Measurements from ENCODE around the gene SLX4.

DNA sequence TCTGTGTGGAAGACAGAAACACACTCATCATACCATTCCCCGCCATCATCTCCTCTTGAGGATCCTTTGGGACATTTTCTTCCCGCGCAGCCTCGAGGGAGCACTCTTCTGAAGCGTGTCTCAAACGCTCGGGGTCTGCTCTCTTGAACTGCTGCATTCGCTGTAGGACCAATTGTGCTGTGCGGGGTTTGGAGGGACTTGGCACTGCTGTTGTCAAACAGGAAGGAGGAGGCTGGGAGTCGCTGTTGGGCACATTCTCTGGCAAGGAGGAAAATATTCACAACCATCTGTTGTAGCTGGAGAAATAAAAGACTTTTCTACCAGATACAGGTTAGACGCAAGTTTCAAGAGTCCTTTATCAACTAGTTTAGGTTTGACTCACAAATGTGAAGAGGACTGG is 5.0 kb downstream of the SLX4 start:
- TF ChIP-seq, protein P1, sequence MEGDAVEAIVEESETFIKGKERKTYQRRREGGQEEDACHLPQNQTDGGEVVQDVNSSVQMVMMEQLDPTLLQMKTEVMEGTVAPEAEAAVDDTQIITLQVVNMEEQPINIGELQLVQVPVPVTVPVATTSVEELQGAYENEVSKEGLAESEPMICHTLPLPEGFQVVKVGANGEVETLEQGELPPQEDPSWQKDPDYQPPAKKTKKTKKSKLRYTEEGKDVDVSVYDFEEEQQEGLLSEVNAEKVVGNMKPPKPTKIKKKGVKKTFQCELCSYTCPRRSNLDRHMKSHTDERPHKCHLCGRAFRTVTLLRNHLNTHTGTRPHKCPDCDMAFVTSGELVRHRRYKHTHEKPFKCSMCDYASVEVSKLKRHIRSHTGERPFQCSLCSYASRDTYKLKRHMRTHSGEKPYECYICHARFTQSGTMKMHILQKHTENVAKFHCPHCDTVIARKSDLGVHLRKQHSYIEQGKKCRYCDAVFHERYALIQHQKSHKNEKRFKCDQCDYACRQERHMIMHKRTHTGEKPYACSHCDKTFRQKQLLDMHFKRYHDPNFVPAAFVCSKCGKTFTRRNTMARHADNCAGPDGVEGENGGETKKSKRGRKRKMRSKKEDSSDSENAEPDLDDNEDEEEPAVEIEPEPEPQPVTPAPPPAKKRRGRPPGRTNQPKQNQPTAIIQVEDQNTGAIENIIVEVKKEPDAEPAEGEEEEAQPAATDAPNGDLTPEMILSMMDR (IDR thresholded peaks at IDR 0.05), result no peak
- no peak for TF ChIP-seq POLR2A (IDR thresholded peaks at IDR 0.05)
- TF ChIP-seq EP300 (IDR thresholded peaks at IDR 0.05), result no peak

Measured in stomach (tissue), 4 donors.